GM23338 (cell line): ENCODE measurements around the gene GK. TPM values are rescaled to one million over a fixed set of nuclear protein-coding genes. Genes with fewer than 3 reads are reported as not detected.
A peak's percentile ranks its signal among the peaks of the same experiment; 100 is the strongest.

Experiments
- ATAC-seq: fragments of 200-7000 bp; cut with Tn5 transposase; 3 replicates; pipeline ENCODE4 v1.9.1; 2020
- DNase-seq: peaks from one replicate; pipeline ENCODE4 v3.0.0-alpha.2; 2015; ENCODE audit warnings: low spot score
- H2AFZ ChIP-seq: fragments of 200-600 bp; sonication (generic); 2 replicates; pipeline ENCODE4 v1.8.0; 2016; ENCODE audit warnings: antibody characterized with exemption, mild to moderate bottlenecking, moderate library complexity
- H3F3A ChIP-seq: fragments of 200-600 bp; sonication (generic); replicated peaks from 2 replicates; pipeline ENCODE4 v1.8.0; 2017; ENCODE audit warnings: antibody characterized with exemption, mixed run types, low read depth
- H3K27ac ChIP-seq: fragments of 200-600 bp; sonication (generic); 2 replicates; pipeline ENCODE4 v1.6.1; 2016; ENCODE audit warnings: low read depth
- H3K27me3 ChIP-seq: fragments of 200-600 bp; sonication (generic); 2 replicates; pipeline ENCODE4 v1.8.0; 2016; ENCODE audit warnings: mild to moderate bottlenecking, mixed run types, moderate library complexity; ENCODE audit not compliant: insufficient read depth
- H3K36me3 ChIP-seq: fragments of 200-600 bp; sonication (generic); 2 replicates; pipeline ENCODE4 v1.8.0; 2016; ENCODE audit warnings: mild to moderate bottlenecking; ENCODE audit not compliant: insufficient read depth
- H3K4me1 ChIP-seq: fragments of 200-600 bp; sonication (generic); 2 replicates; pipeline ENCODE4 v1.8.0; 2016; ENCODE audit warnings: mild to moderate bottlenecking, moderate library complexity; ENCODE audit not compliant: insufficient read depth
- H3K4me2 ChIP-seq: fragments of 200-600 bp; sonication (generic); 2 replicates; pipeline ENCODE4 v1.7.1; 2017; ENCODE audit warnings: mixed run types
- H3K4me3 ChIP-seq: fragments of 200-600 bp; sonication (generic); 2 replicates; pipeline ENCODE4 v1.6.1; 2016; ENCODE audit warnings: mixed run types
- H3K79me2 ChIP-seq: fragments of 200-600 bp; sonication (generic); replicated peaks from 2 replicates; pipeline ENCODE4 v1.8.0; 2017; ENCODE audit warnings: mild to moderate bottlenecking; ENCODE audit not compliant: insufficient read depth
- H3K9me2 ChIP-seq: fragments of 200-600 bp; sonication (generic); 2 replicates; pipeline ENCODE4 v1.8.0; 2017; ENCODE audit not compliant: insufficient read depth
- H4K20me1 ChIP-seq: fragments of 200-600 bp; sonication (generic); replicated peaks from 2 replicates; pipeline ENCODE4 v1.8.0; 2017; ENCODE audit warnings: mild to moderate bottlenecking; ENCODE audit not compliant: insufficient read depth
- H3K27ac Mint-ChIP-seq: 2 replicates; pipeline ENCODE4 v1.8.0; 2020; ENCODE audit warnings: inconsistent platforms, mild to moderate bottlenecking, moderate library complexity, mixed read lengths
- H3K27me3 Mint-ChIP-seq: 3 replicates; pipeline ENCODE4 v1.8.0; 2022; ENCODE audit warnings: low read depth, mild to moderate bottlenecking, moderate library complexity, mixed read lengths, inconsistent platforms; ENCODE audit not compliant: insufficient read depth, poor library complexity
- H3K36me3 Mint-ChIP-seq: 3 replicates; pipeline ENCODE4 v1.8.0; 2021; ENCODE audit warnings: low read depth, mild to moderate bottlenecking, inconsistent platforms, moderate library complexity, mixed read lengths
- H3K4me1 Mint-ChIP-seq: 3 replicates; pipeline ENCODE4 v1.8.0; 2020; ENCODE audit warnings: mild to moderate bottlenecking, inconsistent platforms, mixed read lengths
- H3K4me3 Mint-ChIP-seq: 3 replicates; pipeline ENCODE4 v1.8.0; 2021; ENCODE audit warnings: moderate library complexity, mild to moderate bottlenecking, inconsistent platforms, mixed read lengths
- H3K9me3 Mint-ChIP-seq: 3 replicates; pipeline ENCODE4 v1.8.0; 2020; ENCODE audit warnings: moderate library complexity, mild to moderate bottlenecking, inconsistent platforms, mixed read lengths
- CREB1 ChIP-seq: fragments of 250-450 bp; sonication (Bioruptor Pico); IDR thresholded peaks from 2 replicates; pipeline ENCODE4 v1.5.0; 2020; ENCODE audit warnings: low read depth, mild to moderate bottlenecking, moderate library complexity
- EZH2 ChIP-seq: fragments of 200-600 bp; sonication (generic); IDR thresholded peaks from one replicate; pipeline ENCODE4 v1.8.0; 2017; ENCODE audit warnings: antibody characterized with exemption, mild to moderate bottlenecking, low read depth; ENCODE audit not compliant: unreplicated experiment
- EZH2phosphoT487 ChIP-seq: fragments of 200-600 bp; sonication (generic); IDR thresholded peaks from one replicate; pipeline ENCODE4 v1.8.1; 2018; ENCODE audit warnings: antibody characterized with exemption; ENCODE audit not compliant: unreplicated experiment
- JUNB ChIP-seq: IDR thresholded peaks from one replicate; pipeline ENCODE4 v1.6.1; 2016; ENCODE audit warnings: antibody characterized with exemption; ENCODE audit not compliant: unreplicated experiment
- NANOG ChIP-seq: IDR thresholded peaks from 2 replicates; pipeline ENCODE4 v1.6.1; 2016; ENCODE audit warnings: antibody characterized with exemption, borderline replicate concordance
- POLR2AphosphoS5 ChIP-seq: IDR thresholded peaks from 2 replicates; pipeline ENCODE4 v1.6.1; 2016; ENCODE audit warnings: antibody characterized with exemption, low read depth
- STAT1 ChIP-seq: IDR thresholded peaks from one replicate; pipeline ENCODE4 v1.6.1; 2016; ENCODE audit warnings: antibody characterized with exemption; ENCODE audit not compliant: unreplicated experiment
- ZNF114 ChIP-seq: fragments of 250-450 bp; sonication (Bioruptor Pico); IDR thresholded peaks from 2 replicates; pipeline ENCODE4 v1.5.0; 2020; ENCODE audit warnings: mild to moderate bottlenecking, moderate library complexity
- ZNF331 ChIP-seq: fragments of 250-450 bp; sonication (Bioruptor Pico); IDR thresholded peaks from 2 replicates; pipeline ENCODE4 v1.5.0; 2020; ENCODE audit warnings: low read depth, mild to moderate bottlenecking, moderate library complexity
- polyA plus RNA-seq: library from polyadenylated mRNA; unstranded; fragments of >200 nt; fragmentation: Nextera tagmentation; extraction: Ambion mirVana; gene quantifications from 2 replicates; pipeline ENCODE4 v1.2.1, GENCODE V29; 2016
- total RNA-seq: library from RNA; depleted of rRNA; stranded (reverse); fragments of >200 nt; shearing (Covaris generic); gene quantifications from 2 replicates; pipeline ENCODE4 v1.2.3, GENCODE V29; 2014
- TF ChIP-seq, protein P1 (sequence below): IDR thresholded peaks from one replicate; pipeline ENCODE4 v1.6.1; 2018; ENCODE audit warnings: antibody characterized with exemption; ENCODE audit not compliant: unreplicated experiment
- TF ChIP-seq, protein P2 (sequence below): IDR thresholded peaks from 2 replicates; pipeline ENCODE4 v1.6.1; 2016; ENCODE audit warnings: antibody characterized with exemption
- TF ChIP-seq, protein P3 (sequence below), 2 experiments: fragments of 200-600 bp in 1 of 2; sonication (generic) in 1 of 2; conservative IDR thresholded peaks; 2 replicates each; pipeline versions ENCODE4 v1.5.1 to v1.6.1; 2016 to 2017; ENCODE audit warnings: antibody characterized with exemption in 2 of 2, low read depth in 2 of 2, mild to moderate bottlenecking in 2 of 2, moderate library complexity in 1 of 2

GK gene
- total and polyA plus RNA-seq, 2 experiments from 2014 or later, result 8.4 to 10.8 TPM

DNA sequence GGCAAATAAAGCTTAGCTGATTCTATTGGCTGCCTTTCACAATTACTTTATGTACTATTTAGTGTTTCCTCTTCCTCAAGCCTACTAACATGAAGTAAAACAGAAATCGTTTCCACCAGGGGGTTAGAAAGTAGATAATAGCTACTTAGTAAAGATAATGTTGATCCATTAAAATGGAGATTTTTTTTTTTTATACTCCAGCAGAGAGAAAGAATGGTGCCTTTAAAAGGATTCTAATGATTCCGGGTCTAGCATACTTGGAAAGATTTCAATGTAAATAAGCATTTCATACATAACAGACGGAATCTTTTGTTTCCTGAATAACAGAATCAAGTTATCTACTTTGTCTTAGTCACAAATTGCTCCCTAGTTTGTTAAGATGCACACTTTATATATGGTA is 37.1 kb downstream of the GK start:
- no peaks in the 10 kb centered on the region for H3K9me2 ChIP-seq
- peak overlapping the region; percentile 87 for H3K27ac Mint-ChIP-seq
- no peaks in the 10 kb centered on the region for H4K20me1 ChIP-seq
- no peaks in the 10 kb centered on the region for H3K79me2 ChIP-seq
- peak overlapping the region; percentile 33; the same call in 1 of the 3 replicates for H3K4me3 Mint-ChIP-seq
- peaks cover 37% of the 10 kb centered on the region for H3K4me1 Mint-ChIP-seq
- no peaks in the 10 kb centered on the region for H3K9me3 Mint-ChIP-seq
- no peak overlapping the region for H3K4me2 ChIP-seq
- H3K27me3 ChIP-seq, result no peaks in the 10 kb centered on the region
- peaks cover 5% of the 10 kb centered on the region; the same call in 1 of the 3 replicates for H3K36me3 Mint-ChIP-seq
- no peak overlapping the region for H2AFZ ChIP-seq
- TF ChIP-seq EZH2phosphoT487, result no peak
- TF ChIP-seq NANOG, result peak; percentile 47; the same call in 1 of the 2 replicates
- 0 out of 2 replicates have a peak overlapping the region, but pooled peaks have one; percentile 62 for H3K27ac ChIP-seq
- no peaks in the 10 kb centered on the region for H3K36me3 ChIP-seq
- H3K27me3 Mint-ChIP-seq, result no peaks in the 10 kb centered on the region
- H3K4me3 ChIP-seq, result no peak overlapping the region
- H3K4me1 ChIP-seq, result peaks cover 27% of the 10 kb centered on the region
- H3F3A ChIP-seq, result no peaks in the 10 kb centered on the region
- DNase-seq (peak; percentile 11), ATAC-seq (peak; percentile 47; the same call in 2 of the 3 replicates)

DNA sequence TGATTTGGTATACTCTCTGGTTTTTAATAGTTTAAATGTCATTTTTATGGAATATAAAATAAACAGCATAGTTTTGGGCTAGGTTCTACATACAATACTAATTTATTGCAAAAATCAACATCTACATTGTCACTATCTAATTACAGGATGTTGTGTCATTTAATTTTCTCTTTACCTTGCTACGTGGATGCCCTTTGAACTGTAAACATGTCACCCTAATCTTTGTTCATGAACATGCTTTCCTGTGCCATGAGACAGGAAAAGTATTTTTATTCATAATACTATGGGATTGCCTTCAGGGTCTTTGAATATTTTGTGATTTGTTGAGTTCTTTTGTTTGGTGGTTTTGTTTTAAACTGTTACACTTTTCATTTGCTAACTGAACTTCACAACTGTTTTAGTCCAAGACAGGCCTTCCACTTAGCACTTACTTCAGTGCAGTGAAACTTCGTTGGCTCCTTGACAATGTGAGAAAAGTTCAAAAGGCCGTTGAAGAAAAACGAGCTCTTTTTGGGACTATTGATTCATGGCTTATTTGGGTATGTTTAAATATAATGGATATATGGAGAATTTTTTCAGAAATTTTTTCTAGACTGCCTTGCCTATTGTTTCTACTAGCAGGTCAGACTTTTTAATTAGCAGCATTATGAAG is 40.9 kb downstream of the GK start:
- no peak for DNase-seq
- TF ChIP-seq STAT1 (no peak), ZNF114 (CRISPR knock-in tag) (no peak), JUNB (no peak), ZNF331 (CRISPR knock-in tag) (no peak), EZH2phosphoT487 (no peak), CREB1 (CRISPR knock-in tag) (no peak), NANOG (no peak), POLR2AphosphoS5 (no peak), EZH2 (no peak)
- TF ChIP-seq, protein P1, sequence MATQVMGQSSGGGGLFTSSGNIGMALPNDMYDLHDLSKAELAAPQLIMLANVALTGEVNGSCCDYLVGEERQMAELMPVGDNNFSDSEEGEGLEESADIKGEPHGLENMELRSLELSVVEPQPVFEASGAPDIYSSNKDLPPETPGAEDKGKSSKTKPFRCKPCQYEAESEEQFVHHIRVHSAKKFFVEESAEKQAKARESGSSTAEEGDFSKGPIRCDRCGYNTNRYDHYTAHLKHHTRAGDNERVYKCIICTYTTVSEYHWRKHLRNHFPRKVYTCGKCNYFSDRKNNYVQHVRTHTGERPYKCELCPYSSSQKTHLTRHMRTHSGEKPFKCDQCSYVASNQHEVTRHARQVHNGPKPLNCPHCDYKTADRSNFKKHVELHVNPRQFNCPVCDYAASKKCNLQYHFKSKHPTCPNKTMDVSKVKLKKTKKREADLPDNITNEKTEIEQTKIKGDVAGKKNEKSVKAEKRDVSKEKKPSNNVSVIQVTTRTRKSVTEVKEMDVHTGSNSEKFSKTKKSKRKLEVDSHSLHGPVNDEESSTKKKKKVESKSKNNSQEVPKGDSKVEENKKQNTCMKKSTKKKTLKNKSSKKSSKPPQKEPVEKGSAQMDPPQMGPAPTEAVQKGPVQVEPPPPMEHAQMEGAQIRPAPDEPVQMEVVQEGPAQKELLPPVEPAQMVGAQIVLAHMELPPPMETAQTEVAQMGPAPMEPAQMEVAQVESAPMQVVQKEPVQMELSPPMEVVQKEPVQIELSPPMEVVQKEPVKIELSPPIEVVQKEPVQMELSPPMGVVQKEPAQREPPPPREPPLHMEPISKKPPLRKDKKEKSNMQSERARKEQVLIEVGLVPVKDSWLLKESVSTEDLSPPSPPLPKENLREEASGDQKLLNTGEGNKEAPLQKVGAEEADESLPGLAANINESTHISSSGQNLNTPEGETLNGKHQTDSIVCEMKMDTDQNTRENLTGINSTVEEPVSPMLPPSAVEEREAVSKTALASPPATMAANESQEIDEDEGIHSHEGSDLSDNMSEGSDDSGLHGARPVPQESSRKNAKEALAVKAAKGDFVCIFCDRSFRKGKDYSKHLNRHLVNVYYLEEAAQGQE, result no peak
- TF ChIP-seq, protein P2, sequence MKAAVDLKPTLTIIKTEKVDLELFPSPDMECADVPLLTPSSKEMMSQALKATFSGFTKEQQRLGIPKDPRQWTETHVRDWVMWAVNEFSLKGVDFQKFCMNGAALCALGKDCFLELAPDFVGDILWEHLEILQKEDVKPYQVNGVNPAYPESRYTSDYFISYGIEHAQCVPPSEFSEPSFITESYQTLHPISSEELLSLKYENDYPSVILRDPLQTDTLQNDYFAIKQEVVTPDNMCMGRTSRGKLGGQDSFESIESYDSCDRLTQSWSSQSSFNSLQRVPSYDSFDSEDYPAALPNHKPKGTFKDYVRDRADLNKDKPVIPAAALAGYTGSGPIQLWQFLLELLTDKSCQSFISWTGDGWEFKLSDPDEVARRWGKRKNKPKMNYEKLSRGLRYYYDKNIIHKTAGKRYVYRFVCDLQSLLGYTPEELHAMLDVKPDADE, result no peak
- TF ChIP-seq, protein P3, sequence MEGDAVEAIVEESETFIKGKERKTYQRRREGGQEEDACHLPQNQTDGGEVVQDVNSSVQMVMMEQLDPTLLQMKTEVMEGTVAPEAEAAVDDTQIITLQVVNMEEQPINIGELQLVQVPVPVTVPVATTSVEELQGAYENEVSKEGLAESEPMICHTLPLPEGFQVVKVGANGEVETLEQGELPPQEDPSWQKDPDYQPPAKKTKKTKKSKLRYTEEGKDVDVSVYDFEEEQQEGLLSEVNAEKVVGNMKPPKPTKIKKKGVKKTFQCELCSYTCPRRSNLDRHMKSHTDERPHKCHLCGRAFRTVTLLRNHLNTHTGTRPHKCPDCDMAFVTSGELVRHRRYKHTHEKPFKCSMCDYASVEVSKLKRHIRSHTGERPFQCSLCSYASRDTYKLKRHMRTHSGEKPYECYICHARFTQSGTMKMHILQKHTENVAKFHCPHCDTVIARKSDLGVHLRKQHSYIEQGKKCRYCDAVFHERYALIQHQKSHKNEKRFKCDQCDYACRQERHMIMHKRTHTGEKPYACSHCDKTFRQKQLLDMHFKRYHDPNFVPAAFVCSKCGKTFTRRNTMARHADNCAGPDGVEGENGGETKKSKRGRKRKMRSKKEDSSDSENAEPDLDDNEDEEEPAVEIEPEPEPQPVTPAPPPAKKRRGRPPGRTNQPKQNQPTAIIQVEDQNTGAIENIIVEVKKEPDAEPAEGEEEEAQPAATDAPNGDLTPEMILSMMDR (conservative IDR thresholded peaks at IDR 0.05; ENCODE audit: low read depth in 2 of 2), result no peak

More for the DNA sequence above, 40.9 kb downstream of the GK start:
- Mint-ChIP-seq H3K36me3 (peaks cover 5% of the 10 kb centered on the region; the same call in 1 of the 3 replicates), H3K9me3 (no peaks in the 10 kb centered on the region), H3K4me3 (no peak overlapping the region), H3K4me1 (peaks cover 22% of the 10 kb centered on the region; the same call in 2 of the 3 replicates), H3K27ac (no peak overlapping the region), H3K27me3 (no peaks in the 10 kb centered on the region)
- Histone ChIP-seq H4K20me1 (no peaks in the 10 kb centered on the region), H3K36me3 (no peaks in the 10 kb centered on the region), H3K4me1 (peaks cover 19% of the 10 kb centered on the region), H2AFZ (no peak overlapping the region), H3K79me2 (no peaks in the 10 kb centered on the region), H3K9me2 (no peaks in the 10 kb centered on the region), H3K4me2 (no peak overlapping the region), H3K27ac (no peak overlapping the region), H3K27me3 (no peaks in the 10 kb centered on the region), H3K4me3 (no peak overlapping the region), H3F3A (no peaks in the 10 kb centered on the region)
- ATAC-seq, result no peak
